ENCODE results near the gene SPRYD4. TPM values are rescaled to one million over a fixed set of nuclear protein-coding genes. Genes with fewer than 3 reads are reported as not detected.

Gene SPRYD4
- total and polyA plus RNA-seq, 9 of the 15 experiments (the other 6 are each of a cell fraction or from before 2014, with no cell fraction given): 1.8 to 4.7 (median 2.8) TPM

DNA sequence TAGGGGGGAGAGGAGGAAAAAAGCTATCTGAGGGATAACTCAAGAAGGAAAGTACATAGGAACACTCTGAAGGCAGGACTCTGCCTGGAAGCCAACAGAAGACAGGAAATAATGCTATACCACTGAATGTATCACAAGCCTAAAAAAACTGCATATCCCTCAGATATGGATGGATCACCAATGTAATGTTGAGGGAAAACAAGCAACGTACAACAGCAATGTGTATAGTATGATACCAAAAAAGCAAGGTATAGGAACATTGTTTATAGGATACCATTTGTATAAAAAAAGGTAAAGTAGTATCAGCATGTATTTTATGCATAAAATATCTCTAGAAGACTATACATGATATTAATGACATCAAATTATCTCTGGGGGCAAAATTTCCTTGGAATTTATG is 16.2 kb downstream of the SPRYD4 start:
- no peak for ATAC-seq
- no TSS peak for BruUV-seq (replicated peaks)
- Histone ChIP-seq H3K9me1 (ENCODE audit: control insufficient read depth, insufficient read depth, low read length) (no peaks in the 10 kb centered on the region), H3K36me3 (ENCODE audit: control insufficient read depth, insufficient read depth, low read length) (no peaks in the 10 kb centered on the region), H3K4me2 (ENCODE audit: insufficient read depth, low read length) (no peak overlapping the region), H3K79me2 (ENCODE audit: control insufficient read depth, insufficient read depth, low read length) (no peaks in the 10 kb centered on the region), H3K4me3 (no peak overlapping the region), H3K27ac (ENCODE audit: extremely low read depth, low read depth, low read length) (no peak overlapping the region), H3K9ac (ENCODE audit: insufficient read depth in 1 of 2, low read depth in 2 of 2, low read length in 2 of 2) (no peak overlapping the region), H2AFZ (ENCODE audit: low read depth, low read length) (no peak overlapping the region), H3K9me3 (replicated peaks; ENCODE audit: control insufficient read depth, insufficient read depth, low read depth, low read length) (no peaks in the 10 kb centered on the region), H3K27me3 (ENCODE audit: control insufficient read depth in 2 of 2, insufficient read depth in 2 of 2, low read length in 2 of 2) (peaks cover 18 to 29% of the 10 kb centered on the region in 2 experiments), H4K20me1 (replicated peaks; ENCODE audit: control insufficient read depth, insufficient read depth, low read length) (0 out of 2 replicates have a peak, but pooled peaks cover 2% of the 10 kb centered on the region), H3K4me1 (replicated peaks in 1 of 2; ENCODE audit: control insufficient read depth in 2 of 2, insufficient read depth in 2 of 2, low read length in 2 of 2) (peaks cover 2 to 17% of the 10 kb centered on the region in 2 experiments; a peak in 2 of 5 replicates)
- intact Hi-C loops (cut with micrococcal nuclease) (no loop called here), in situ Hi-C loops (cut with MboI) (no loop called here)
- DNase-seq (ENCODE audit: extremely low read depth in 1 of 4, low spot score in 3 of 4): no peak
- no peak for TF ChIP-seq ZNF75A (CRISPR knock-in tag; IDR thresholded peaks at IDR 0.05)
- TF ChIP-seq TBP (optimal IDR thresholded peaks at IDR 0.05; ENCODE audit: low read depth, low read length): no peak
- TF ChIP-seq MYBL2 (IDR thresholded peaks at IDR 0.05; ENCODE audit: low read depth): no peak
- no peak for TF ChIP-seq MYBL2 (CRISPR knock-in tag; IDR thresholded peaks at IDR 0.05; ENCODE audit: borderline replicate concordance)
- no peak for TF ChIP-seq SRSF9 (IDR thresholded peaks at IDR 0.05; ENCODE audit: borderline replicate concordance, low read depth, low read length)
- TF ChIP-seq DMBX1 (CRISPR knock-in tag; IDR thresholded peaks at IDR 0.05; ENCODE audit: borderline replicate concordance): no peak
- TF ChIP-seq, protein P1, sequence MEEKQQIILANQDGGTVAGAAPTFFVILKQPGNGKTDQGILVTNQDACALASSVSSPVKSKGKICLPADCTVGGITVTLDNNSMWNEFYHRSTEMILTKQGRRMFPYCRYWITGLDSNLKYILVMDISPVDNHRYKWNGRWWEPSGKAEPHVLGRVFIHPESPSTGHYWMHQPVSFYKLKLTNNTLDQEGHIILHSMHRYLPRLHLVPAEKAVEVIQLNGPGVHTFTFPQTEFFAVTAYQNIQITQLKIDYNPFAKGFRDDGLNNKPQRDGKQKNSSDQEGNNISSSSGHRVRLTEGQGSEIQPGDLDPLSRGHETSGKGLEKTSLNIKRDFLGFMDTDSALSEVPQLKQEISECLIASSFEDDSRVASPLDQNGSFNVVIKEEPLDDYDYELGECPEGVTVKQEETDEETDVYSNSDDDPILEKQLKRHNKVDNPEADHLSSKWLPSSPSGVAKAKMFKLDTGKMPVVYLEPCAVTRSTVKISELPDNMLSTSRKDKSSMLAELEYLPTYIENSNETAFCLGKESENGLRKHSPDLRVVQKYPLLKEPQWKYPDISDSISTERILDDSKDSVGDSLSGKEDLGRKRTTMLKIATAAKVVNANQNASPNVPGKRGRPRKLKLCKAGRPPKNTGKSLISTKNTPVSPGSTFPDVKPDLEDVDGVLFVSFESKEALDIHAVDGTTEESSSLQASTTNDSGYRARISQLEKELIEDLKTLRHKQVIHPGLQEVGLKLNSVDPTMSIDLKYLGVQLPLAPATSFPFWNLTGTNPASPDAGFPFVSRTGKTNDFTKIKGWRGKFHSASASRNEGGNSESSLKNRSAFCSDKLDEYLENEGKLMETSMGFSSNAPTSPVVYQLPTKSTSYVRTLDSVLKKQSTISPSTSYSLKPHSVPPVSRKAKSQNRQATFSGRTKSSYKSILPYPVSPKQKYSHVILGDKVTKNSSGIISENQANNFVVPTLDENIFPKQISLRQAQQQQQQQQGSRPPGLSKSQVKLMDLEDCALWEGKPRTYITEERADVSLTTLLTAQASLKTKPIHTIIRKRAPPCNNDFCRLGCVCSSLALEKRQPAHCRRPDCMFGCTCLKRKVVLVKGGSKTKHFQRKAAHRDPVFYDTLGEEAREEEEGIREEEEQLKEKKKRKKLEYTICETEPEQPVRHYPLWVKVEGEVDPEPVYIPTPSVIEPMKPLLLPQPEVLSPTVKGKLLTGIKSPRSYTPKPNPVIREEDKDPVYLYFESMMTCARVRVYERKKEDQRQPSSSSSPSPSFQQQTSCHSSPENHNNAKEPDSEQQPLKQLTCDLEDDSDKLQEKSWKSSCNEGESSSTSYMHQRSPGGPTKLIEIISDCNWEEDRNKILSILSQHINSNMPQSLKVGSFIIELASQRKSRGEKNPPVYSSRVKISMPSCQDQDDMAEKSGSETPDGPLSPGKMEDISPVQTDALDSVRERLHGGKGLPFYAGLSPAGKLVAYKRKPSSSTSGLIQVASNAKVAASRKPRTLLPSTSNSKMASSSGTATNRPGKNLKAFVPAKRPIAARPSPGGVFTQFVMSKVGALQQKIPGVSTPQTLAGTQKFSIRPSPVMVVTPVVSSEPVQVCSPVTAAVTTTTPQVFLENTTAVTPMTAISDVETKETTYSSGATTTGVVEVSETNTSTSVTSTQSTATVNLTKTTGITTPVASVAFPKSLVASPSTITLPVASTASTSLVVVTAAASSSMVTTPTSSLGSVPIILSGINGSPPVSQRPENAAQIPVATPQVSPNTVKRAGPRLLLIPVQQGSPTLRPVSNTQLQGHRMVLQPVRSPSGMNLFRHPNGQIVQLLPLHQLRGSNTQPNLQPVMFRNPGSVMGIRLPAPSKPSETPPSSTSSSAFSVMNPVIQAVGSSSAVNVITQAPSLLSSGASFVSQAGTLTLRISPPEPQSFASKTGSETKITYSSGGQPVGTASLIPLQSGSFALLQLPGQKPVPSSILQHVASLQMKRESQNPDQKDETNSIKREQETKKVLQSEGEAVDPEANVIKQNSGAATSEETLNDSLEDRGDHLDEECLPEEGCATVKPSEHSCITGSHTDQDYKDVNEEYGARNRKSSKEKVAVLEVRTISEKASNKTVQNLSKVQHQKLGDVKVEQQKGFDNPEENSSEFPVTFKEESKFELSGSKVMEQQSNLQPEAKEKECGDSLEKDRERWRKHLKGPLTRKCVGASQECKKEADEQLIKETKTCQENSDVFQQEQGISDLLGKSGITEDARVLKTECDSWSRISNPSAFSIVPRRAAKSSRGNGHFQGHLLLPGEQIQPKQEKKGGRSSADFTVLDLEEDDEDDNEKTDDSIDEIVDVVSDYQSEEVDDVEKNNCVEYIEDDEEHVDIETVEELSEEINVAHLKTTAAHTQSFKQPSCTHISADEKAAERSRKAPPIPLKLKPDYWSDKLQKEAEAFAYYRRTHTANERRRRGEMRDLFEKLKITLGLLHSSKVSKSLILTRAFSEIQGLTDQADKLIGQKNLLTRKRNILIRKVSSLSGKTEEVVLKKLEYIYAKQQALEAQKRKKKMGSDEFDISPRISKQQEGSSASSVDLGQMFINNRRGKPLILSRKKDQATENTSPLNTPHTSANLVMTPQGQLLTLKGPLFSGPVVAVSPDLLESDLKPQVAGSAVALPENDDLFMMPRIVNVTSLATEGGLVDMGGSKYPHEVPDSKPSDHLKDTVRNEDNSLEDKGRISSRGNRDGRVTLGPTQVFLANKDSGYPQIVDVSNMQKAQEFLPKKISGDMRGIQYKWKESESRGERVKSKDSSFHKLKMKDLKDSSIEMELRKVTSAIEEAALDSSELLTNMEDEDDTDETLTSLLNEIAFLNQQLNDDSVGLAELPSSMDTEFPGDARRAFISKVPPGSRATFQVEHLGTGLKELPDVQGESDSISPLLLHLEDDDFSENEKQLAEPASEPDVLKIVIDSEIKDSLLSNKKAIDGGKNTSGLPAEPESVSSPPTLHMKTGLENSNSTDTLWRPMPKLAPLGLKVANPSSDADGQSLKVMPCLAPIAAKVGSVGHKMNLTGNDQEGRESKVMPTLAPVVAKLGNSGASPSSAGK (IDR thresholded peaks at IDR 0.05): no peak
- TF ChIP-seq, protein P2, sequence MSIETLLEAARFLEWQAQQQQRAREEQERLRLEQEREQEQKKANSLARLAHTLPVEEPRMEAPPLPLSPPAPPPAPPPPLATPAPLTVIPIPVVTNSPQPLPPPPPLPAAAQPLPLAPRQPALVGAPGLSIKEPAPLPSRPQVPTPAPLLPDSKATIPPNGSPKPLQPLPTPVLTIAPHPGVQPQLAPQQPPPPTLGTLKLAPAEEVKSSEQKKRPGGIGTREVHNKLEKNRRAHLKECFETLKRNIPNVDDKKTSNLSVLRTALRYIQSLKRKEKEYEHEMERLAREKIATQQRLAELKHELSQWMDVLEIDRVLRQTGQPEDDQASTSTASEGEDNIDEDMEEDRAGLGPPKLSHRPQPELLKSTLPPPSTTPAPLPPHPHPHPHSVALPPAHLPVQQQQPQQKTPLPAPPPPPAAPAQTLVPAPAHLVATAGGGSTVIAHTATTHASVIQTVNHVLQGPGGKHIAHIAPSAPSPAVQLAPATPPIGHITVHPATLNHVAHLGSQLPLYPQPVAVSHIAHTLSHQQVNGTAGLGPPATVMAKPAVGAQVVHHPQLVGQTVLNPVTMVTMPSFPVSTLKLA (conservative IDR thresholded peaks at IDR 0.05): no peak
- no peak for TF ChIP-seq SOX6 (IDR thresholded peaks at IDR 0.05)
- FAIRE-seq: no peak
- WGBS (ENCODE audit: insufficient coverage, low coverage, missing lambda C conversion rate): 9% methylated on average over 1 of the region's 1 CpG
- CTCF ChIA-PET (ENCODE audit: low intra/inter-chr PET ratio): no interaction called here
- POLR2A ChIA-PET: interaction anchor here (0.8 to 1.9 kb wide), 3 partner anchors 14 to 315 kb away, joined by 3 to 9 read pairs (median 7); no protein-coding TSS in a partner anchor

All from K562 (cell line).